ENCODE measurements around the gene CLDN25.
A peak's percentile ranks its signal among the peaks of the same experiment; 100 is the strongest.

CLDN25 gene

DNA sequence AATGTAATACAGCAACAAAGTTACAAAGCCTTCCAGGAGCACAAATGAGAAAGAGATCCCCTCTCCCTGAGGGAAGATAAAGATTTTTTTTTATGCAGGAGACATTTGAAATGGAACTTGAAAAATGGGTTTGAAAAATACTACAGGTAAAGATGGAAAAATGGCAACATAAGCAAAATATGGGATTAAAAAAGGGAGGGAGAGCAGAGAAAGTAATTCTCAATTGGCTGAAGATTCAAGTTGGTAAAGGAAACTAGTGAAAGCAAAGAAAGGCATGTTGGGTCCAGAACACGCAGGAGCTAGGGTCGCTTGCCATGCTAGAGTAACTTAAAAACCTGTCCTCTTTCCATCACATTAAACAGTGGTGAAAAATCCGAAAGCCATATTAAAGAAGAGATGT lies 7.6 kb upstream of the CLDN25 start:
- Histone ChIP-seq H3K4me2 (ENCODE audit: low read length) (no peak overlapping the region), H3K4me3 (ENCODE audit: low read depth, low read length) (no peak overlapping the region), H2BK120ac (ENCODE audit: insufficient read depth, low read length, poor library complexity) (no peak overlapping the region), H4K8ac (ENCODE audit: low read depth, low read length) (no peak overlapping the region), H2AFZ (ENCODE audit: insufficient read depth, low read length, poor library complexity) (no peak overlapping the region), H2AK5ac (ENCODE audit: low read length) (no peak overlapping the region), H3K9me3 (ENCODE audit: insufficient read depth, low read depth, low read length) (no peaks in the 10 kb centered on the region), H2BK12ac (ENCODE audit: low read length) (no peak overlapping the region), H3K36me3 (ENCODE audit: control insufficient read depth in 1 of 2, insufficient read depth in 2 of 2, low read length in 2 of 2) (peaks cover 2 to 6% of the 10 kb centered on the region in 2 experiments), H4K91ac (ENCODE audit: low read depth, low read length) (no peak overlapping the region), H3K27ac (ENCODE audit: low read depth, low read length) (no peak overlapping the region), H4K12ac (ENCODE audit: low read depth, low read length) (no peak overlapping the region), H2BK5ac (ENCODE audit: low read depth, low read length, poor library complexity) (no peak overlapping the region), H3K27me3 (ENCODE audit: insufficient read depth, low read length) (no peaks in the 10 kb centered on the region), H3K18ac (ENCODE audit: low read length) (no peak overlapping the region), H3K9ac (ENCODE audit: low read length) (no peak overlapping the region), H3K4ac (ENCODE audit: low read depth, low read length) (no peak overlapping the region), H3K4me1 (ENCODE audit: control insufficient read depth in 1 of 2, insufficient read depth in 2 of 2, low read length in 2 of 2) (no peaks in the 10 kb centered on the region), H3K79me2 (ENCODE audit: control insufficient read depth, insufficient read depth, low read length, poor library complexity) (peaks cover 5% of the 10 kb centered on the region), H3K23ac (ENCODE audit: low read length) (no peak overlapping the region), H3K79me1 (ENCODE audit: low read length) (peaks cover 5% of the 10 kb centered on the region), H3K14ac (ENCODE audit: low read length) (no peak overlapping the region)
- DNase-seq, result no peak
- WGBS (ENCODE audit: extremely low coverage, insufficient coverage, insufficient read length), result no CpG with 5 or more reads among the region's 3 CpGs

DNA sequence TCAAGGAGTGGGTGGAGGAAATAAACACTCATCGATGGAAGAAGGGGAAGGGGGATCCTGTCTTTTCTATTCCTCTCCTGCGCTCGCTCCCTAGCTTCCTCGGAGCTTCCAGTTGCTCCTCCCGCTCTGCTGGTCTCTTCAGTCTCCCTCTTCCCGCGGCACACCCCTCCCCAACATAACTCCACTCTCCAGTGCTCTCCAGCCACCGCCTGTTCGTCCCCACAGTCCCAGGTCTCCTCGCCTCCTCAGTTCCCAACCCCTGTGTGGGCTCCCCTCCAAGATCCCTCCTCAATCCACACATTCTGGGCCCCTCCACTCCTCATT lies 6.5 kb upstream of the CLDN25 start:
- Histone ChIP-seq H2BK12ac (ENCODE audit: low read length) (no peak overlapping the region), H3K9ac (ENCODE audit: low read length) (peak overlapping the region; percentile 92), H3K4ac (ENCODE audit: low read depth, low read length) (peak overlapping the region; percentile 22), H3K27me3 (ENCODE audit: insufficient read depth, low read length) (no peaks in the 10 kb centered on the region), H3K18ac (ENCODE audit: low read length) (peak overlapping the region; percentile 40), H4K8ac (ENCODE audit: low read depth, low read length) (peak overlapping the region; percentile 88), H2BK5ac (ENCODE audit: low read depth, low read length, poor library complexity) (peak overlapping the region; percentile 42), H3K23ac (ENCODE audit: low read length) (no peak overlapping the region), H3K27ac (ENCODE audit: low read depth, low read length) (peak overlapping the region; percentile 20), H4K91ac (ENCODE audit: low read depth, low read length) (peak overlapping the region; percentile 67), H2AK5ac (ENCODE audit: low read length) (no peak overlapping the region), H4K12ac (ENCODE audit: low read depth, low read length) (peak overlapping the region; percentile 65), H3K4me3 (ENCODE audit: low read depth, low read length) (peak overlapping the region; percentile 88), H2BK120ac (ENCODE audit: insufficient read depth, low read length, poor library complexity) (peak overlapping the region; percentile 50), H3K4me2 (ENCODE audit: low read length) (peak overlapping the region; percentile 60), H3K4me1 (ENCODE audit: control insufficient read depth in 1 of 2, insufficient read depth in 2 of 2, low read length in 2 of 2) (no peaks in the 10 kb centered on the region), H3K14ac (ENCODE audit: low read length) (peak overlapping the region; percentile 63), H3K79me1 (ENCODE audit: low read length) (peaks cover 5% of the 10 kb centered on the region), H3K36me3 (ENCODE audit: control insufficient read depth in 1 of 2, insufficient read depth in 2 of 2, low read length in 2 of 2) (peaks cover 2 to 6% of the 10 kb centered on the region in 2 experiments), H3K79me2 (ENCODE audit: control insufficient read depth, insufficient read depth, low read length, poor library complexity) (peaks cover 5% of the 10 kb centered on the region), H3K9me3 (ENCODE audit: insufficient read depth, low read depth, low read length) (no peaks in the 10 kb centered on the region), H2AFZ (ENCODE audit: insufficient read depth, low read length, poor library complexity) (peak overlapping the region; percentile 85)
- WGBS (ENCODE audit: extremely low coverage, insufficient coverage, insufficient read length), result no CpG with 5 or more reads among the region's 10 CpGs
- DNase-seq, result peak in 1 of 2 donors; percentile 38

DNA sequence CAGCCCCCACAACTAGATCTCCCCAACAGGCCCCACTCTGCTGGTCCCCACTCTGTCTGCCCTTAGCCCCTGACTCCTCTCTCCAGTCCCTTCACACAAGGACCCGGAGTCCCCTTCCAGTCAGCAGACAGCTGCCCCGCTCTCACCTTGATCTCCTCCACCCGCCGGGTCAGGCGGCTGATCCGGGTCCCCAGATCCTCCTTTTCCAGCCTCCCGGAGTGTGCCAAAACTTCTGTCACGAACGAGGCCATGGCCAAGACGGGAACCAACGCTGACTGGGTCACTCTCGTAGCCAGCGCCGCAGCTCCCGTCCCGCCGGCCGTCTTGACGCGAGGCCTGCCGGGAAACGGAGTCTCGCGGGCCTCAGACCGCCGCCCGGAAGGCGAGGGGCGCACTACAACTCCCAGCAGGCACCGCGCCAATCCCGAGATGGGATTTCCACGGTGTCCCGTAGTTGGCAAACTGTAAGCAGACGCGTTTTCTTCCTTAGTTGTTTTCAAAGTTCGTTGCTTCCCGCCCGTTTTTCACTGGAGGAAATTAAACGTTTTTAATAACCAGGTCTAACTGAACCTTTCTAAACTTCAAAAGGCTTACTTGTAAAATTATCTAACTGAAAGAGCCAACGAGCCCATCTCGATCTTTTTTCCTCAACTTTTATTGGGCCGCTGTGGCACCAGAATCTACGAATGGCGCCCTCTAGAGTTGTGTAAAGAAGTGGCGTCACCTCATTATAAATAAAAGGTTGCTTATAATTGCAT lies 6.0 kb upstream of the CLDN25 start, which contains the start of gene ZW10:
ZW10 (minus strand) TSS at position 277 of the 758 bp plus-strand sequence; CDS start at position 251, 26 bp downstream.
- Histone ChIP-seq H4K12ac (ENCODE audit: low read depth, low read length) (peak within 1 kb of the TSS; percentile 65), H3K4ac (ENCODE audit: low read depth, low read length) (peak within 1 kb of the TSS; percentile 22), H3K4me3 (ENCODE audit: low read depth, low read length) (peak within 1 kb of the TSS; percentile 88), H2BK5ac (ENCODE audit: low read depth, low read length, poor library complexity) (peak within 1 kb of the TSS; percentile 42), H2AFZ (ENCODE audit: insufficient read depth, low read length, poor library complexity) (peak within 1 kb of the TSS; percentile 85), H3K4me2 (ENCODE audit: low read length) (peak within 1 kb of the TSS; percentile 60), H3K18ac (ENCODE audit: low read length) (peak within 1 kb of the TSS; percentile 40), H3K36me3 (ENCODE audit: control insufficient read depth in 1 of 2, insufficient read depth in 2 of 2, low read length in 2 of 2) (peaks cover 2 to 4% of the 10 kb centered on the region in 2 experiments), H3K27ac (ENCODE audit: low read depth, low read length) (peak within 1 kb of the TSS; percentile 20), H3K27me3 (ENCODE audit: insufficient read depth, low read length) (no peaks in the 10 kb centered on the region), H2BK12ac (ENCODE audit: low read length) (no peak within 1 kb of the TSS), H3K14ac (ENCODE audit: low read length) (peak within 1 kb of the TSS; percentile 63), H3K4me1 (ENCODE audit: control insufficient read depth in 1 of 2, insufficient read depth in 2 of 2, low read length in 2 of 2) (no peaks in the 10 kb centered on the region), H3K9me3 (ENCODE audit: insufficient read depth, low read depth, low read length) (no peaks in the 10 kb centered on the region), H2BK120ac (ENCODE audit: insufficient read depth, low read length, poor library complexity) (peak within 1 kb of the TSS; percentile 50), H3K9ac (ENCODE audit: low read length) (peak within 1 kb of the TSS; percentile 92), H3K23ac (ENCODE audit: low read length) (no peak within 1 kb of the TSS), H3K79me1 (ENCODE audit: low read length) (peaks cover 5% of the 10 kb centered on the region), H4K8ac (ENCODE audit: low read depth, low read length) (peak within 1 kb of the TSS; percentile 88), H4K91ac (ENCODE audit: low read depth, low read length) (peak within 1 kb of the TSS; percentile 67), H3K79me2 (ENCODE audit: control insufficient read depth, insufficient read depth, low read length, poor library complexity) (peaks cover 5% of the 10 kb centered on the region), H2AK5ac (ENCODE audit: low read length) (no peak within 1 kb of the TSS)
- WGBS (ENCODE audit: extremely low coverage, insufficient coverage, insufficient read length), result no CpG with 5 or more reads among the region's 46 CpGs
- DNase-seq, result peak; percentile 98

DNA sequence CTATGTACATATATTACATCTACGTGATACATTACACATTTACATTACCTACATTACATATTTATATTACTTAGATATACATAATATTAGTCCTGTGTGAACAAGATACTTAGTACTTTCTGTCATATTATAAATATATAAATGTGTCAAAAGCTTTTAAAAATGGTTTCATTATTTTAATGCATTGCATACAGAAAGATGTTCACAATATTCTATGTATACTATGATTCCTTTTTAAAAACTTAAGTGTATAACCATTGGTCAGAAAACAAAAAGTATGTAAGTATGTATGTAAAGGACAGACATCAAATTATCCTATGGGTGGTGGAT lies 5.5 kb upstream of the CLDN25 start:
- Histone ChIP-seq H3K4me1 (ENCODE audit: control insufficient read depth in 1 of 2, insufficient read depth in 2 of 2, low read length in 2 of 2) (no peaks in the 10 kb centered on the region), H3K79me1 (ENCODE audit: low read length) (peaks cover 5% of the 10 kb centered on the region), H2AFZ (ENCODE audit: insufficient read depth, low read length, poor library complexity) (no peak overlapping the region), H3K4me2 (ENCODE audit: low read length) (no peak overlapping the region), H3K9me3 (ENCODE audit: insufficient read depth, low read depth, low read length) (no peaks in the 10 kb centered on the region), H4K12ac (ENCODE audit: low read depth, low read length) (no peak overlapping the region), H3K18ac (ENCODE audit: low read length) (no peak overlapping the region), H3K4ac (ENCODE audit: low read depth, low read length) (no peak overlapping the region), H3K23ac (ENCODE audit: low read length) (no peak overlapping the region), H2BK120ac (ENCODE audit: insufficient read depth, low read length, poor library complexity) (no peak overlapping the region), H3K14ac (ENCODE audit: low read length) (no peak overlapping the region), H3K36me3 (ENCODE audit: control insufficient read depth in 1 of 2, insufficient read depth in 2 of 2, low read length in 2 of 2) (peaks cover 2% of the 10 kb centered on the region in 2 experiments), H4K91ac (ENCODE audit: low read depth, low read length) (no peak overlapping the region), H3K79me2 (ENCODE audit: control insufficient read depth, insufficient read depth, low read length, poor library complexity) (peaks cover 5% of the 10 kb centered on the region), H2BK12ac (ENCODE audit: low read length) (no peak overlapping the region), H3K4me3 (ENCODE audit: low read depth, low read length) (no peak overlapping the region), H3K9ac (ENCODE audit: low read length) (no peak overlapping the region), H4K8ac (ENCODE audit: low read depth, low read length) (no peak overlapping the region), H3K27me3 (ENCODE audit: insufficient read depth, low read length) (no peaks in the 10 kb centered on the region), H2BK5ac (ENCODE audit: low read depth, low read length, poor library complexity) (no peak overlapping the region), H3K27ac (ENCODE audit: low read depth, low read length) (no peak overlapping the region), H2AK5ac (ENCODE audit: low read length) (no peak overlapping the region)
- no CpG with 5 or more reads among the region's 1 CpG for WGBS (ENCODE audit: extremely low coverage, insufficient coverage, insufficient read length)
- DNase-seq, result no peak

All from trophoblast cell (in vitro differentiated cells and primary cell).